ENCODE data around the gene INPP5E. TPM values are rescaled to one million over a fixed set of nuclear protein-coding genes. Genes with fewer than 3 reads are reported as not detected.

Gene INPP5E, protein sequence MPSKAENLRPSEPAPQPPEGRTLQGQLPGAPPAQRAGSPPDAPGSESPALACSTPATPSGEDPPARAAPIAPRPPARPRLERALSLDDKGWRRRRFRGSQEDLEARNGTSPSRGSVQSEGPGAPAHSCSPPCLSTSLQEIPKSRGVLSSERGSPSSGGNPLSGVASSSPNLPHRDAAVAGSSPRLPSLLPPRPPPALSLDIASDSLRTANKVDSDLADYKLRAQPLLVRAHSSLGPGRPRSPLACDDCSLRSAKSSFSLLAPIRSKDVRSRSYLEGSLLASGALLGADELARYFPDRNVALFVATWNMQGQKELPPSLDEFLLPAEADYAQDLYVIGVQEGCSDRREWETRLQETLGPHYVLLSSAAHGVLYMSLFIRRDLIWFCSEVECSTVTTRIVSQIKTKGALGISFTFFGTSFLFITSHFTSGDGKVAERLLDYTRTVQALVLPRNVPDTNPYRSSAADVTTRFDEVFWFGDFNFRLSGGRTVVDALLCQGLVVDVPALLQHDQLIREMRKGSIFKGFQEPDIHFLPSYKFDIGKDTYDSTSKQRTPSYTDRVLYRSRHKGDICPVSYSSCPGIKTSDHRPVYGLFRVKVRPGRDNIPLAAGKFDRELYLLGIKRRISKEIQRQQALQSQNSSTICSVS
- 15.9 and 16.4 TPM in 2 replicates for total RNA-seq (2014; rRNA removed; shearing (Covaris generic))

GRCh38 chr9:136439481-136440408 lies at the start of gene INPP5E:
Gene INPP5E (minus strand): TSS chr9:136439845. CDS start chr9:136439419, 426 bp downstream.
- peak; percentile 63 for DNase-seq (ENCODE audit: low spot score)

- peak; percentile 82 for DNase-seq (ENCODE audit: low spot score)
These were observed 48.9 kb upstream of the INPP5E start for GRCh38 chr9:136488247-136489214.

DNA sequence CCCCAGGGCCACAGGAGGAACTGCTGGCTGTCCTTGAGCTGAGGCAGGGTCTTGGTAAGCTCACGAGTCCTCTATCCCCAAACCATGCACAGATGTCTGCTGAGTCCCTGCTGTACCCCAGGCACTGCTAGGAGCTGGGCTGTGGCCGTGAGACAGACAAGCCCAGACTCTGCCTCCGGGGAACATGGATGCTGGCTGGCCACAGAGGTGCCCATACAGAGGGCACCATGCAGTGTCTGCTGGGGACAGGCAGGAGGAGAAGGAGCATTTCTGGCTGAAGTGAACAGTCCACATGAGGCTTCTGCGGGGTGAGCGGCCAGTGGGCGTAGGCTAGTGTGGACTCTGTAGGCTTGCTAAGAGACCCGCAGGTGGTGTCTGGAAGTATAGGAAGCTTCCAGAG lies 48.0 kb upstream of the INPP5E start:
- no peak for DNase-seq (ENCODE audit: low spot score)

DNA sequence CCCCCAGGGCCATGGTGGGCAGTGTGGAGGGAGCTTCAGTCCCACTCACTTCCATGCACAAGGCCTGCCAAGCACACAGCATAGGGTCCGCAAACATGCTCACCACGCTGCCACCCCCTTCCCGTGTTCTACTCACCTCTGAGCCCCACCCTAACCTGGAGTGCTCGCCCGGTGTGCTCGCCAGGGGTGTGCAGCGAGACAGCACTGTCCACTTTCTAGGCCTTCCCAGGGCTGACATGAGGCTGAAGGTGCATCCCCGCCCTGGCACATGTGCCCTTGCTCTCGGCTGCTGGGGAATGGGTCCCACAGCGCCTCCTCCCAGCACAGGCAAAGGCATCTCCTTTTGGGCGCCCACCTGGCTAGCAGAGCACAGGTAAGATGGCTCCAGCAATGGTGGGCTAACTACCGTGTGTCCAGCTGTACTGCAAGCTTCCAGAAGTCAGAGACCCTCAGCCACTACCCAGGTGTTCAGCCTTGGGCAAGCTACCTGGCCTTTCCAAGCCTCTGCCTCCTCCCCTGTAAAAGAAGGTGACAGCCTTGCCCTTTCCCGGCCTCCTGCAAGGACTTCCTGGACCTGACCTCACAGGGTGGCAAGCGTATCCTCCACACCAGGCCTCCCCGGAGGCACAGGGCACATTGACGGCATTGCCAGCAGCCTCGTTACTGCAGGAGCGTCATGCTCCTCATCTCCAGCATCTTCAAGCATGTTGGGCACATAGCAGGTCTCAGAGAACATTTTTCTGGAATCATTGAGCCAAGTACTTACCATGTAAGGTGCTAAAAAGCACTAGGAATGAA lies 47.4 kb upstream of the INPP5E start:
- DNase-seq (ENCODE audit: low spot score) = no peak

GRCh38 chr9:136486131-136486530 lies 46.5 kb upstream of the INPP5E start:
- DNase-seq (ENCODE audit: low spot score) = no peak

- DNase-seq (ENCODE audit: low spot score) = peak; percentile 95
These were observed 45.7 kb upstream of the INPP5E start for GRCh38 chr9:136485049-136486045.

- peak; percentile 55 for DNase-seq (ENCODE audit: low spot score)
These were observed 44.8 kb upstream of the INPP5E start for GRCh38 chr9:136484153-136485048.

- DNase-seq (ENCODE audit: low spot score) = peak; percentile 94
These were observed 44.0 kb upstream of the INPP5E start for GRCh38 chr9:136483589-136484152.

- DNase-seq (ENCODE audit: low spot score) = peak; percentile 99
These were observed 43.3 kb upstream of the INPP5E start, which contains the start of gene SEC16A for GRCh38 chr9:136482793-136483588. Gene SEC16A (minus strand): TSS chr9:136483040. CDS start chr9:136477615, 5,425 bp downstream.

DNA sequence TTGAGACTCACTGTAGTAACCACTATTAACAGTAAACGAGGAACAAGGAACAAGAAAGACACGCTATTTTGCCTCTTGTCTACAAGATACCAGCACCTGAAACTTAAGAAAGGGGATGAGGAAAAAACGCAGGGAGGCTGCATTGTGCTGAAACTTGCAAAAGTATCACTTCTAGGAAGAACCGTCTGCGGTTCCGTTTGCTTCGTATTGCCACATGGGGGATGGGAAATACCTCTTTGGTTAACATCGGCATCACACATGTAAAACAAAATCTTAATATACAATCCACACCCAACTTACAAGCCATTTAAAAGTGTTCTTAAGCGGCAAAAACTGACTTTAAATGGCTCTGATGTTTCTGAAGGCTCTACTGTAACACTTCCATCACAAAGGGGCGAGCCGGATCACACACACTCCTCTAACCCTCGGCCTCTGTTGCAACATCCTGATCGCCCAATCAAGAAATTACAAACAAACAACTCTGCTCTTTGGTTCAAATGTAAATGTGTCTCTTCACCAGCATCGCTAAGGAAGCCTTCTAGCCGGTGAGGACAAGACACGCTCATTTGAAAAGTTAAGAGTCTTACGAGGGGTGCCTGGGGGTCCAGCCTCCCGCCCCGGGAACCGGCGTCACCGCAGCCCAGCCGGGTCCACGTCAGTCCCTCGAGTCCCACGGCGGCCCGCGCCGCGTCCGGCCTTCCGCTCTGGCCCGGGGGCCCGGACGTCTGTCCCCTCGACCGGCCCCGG lies 42.6 kb upstream of the INPP5E start:
- DNase-seq (ENCODE audit: low spot score) = peak; percentile 58

DNA sequence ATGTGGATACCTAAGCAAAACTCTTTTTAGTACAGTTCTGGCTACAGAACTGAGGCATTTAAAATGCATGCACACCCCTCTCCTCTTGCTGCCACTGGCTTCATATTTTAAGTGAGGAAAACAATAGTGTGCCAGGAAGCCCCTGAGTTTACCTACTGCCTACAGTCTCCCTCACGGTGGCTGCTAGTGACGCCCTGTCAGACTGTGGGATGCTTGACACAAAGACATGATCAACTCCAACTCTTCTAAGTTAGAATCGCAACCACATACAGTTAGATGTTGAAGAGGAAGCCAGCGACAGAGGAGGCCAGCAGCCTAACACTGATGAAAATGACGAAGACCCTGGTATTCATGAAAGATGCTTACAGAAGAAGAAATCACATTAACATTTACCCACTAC lies 41.9 kb upstream of the INPP5E start:
- no peak for DNase-seq (ENCODE audit: low spot score)

DNA sequence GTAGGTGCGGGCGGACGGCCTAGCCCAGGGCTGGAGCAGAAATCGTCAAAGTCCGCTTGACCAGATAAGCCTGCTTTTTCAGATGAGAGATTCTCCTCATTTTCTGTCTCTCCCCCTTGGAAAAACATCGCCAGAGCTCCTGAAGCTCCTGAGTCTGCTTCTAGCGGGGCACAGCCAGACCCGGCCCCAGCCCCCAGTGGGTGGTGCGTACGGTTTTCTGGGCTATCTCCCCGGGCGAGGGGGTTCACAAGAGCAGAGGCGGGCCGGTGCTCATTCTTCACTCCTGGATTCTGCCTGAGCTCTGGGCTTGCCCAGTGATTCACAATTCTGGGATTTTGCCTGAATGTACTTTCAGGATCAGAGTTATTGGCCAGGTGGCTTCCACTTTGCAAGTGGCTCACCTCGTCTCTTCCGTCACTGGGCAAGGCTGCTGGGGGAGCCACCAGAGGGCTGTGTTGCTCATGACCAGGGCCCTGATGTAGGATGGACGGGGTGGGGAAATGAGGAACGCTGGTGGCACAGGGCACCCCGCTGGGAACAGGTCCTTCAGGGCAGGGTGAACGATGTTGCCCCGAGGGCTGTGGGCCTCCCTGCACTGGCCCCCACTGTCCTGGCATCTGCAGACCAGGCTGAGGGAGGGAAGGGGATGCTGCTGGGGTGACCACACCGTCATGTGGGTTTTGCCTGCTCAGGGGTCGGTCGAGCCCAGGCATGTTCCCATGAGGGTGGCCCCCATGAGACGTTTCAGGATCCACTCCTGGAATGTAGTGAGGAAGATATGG lies 36.9 kb upstream of the INPP5E start:
- no peak for DNase-seq (ENCODE audit: low spot score)

GRCh38 chr9:136474974-136475865 lies 35.6 kb upstream of the INPP5E start:
- DNase-seq (ENCODE audit: low spot score) = no peak

All from HT-29 (cell line).